HG03103 (cell line): ENCODE data around the gene DPP6.
"Not testable (repeated sequence)": the region's sequence is repeated elsewhere in the genome, so short reads cannot be mapped to it uniquely, and the experiment has no call there.

Experiments
- ATAC-seq: cut with Tn5 transposase; IDR thresholded peaks from one replicate; pipeline ENCODE4 v1.9.1; 2021; ENCODE audit warnings: low read depth; ENCODE audit not compliant: unreplicated experiment

The DPP6 gene

DNA sequence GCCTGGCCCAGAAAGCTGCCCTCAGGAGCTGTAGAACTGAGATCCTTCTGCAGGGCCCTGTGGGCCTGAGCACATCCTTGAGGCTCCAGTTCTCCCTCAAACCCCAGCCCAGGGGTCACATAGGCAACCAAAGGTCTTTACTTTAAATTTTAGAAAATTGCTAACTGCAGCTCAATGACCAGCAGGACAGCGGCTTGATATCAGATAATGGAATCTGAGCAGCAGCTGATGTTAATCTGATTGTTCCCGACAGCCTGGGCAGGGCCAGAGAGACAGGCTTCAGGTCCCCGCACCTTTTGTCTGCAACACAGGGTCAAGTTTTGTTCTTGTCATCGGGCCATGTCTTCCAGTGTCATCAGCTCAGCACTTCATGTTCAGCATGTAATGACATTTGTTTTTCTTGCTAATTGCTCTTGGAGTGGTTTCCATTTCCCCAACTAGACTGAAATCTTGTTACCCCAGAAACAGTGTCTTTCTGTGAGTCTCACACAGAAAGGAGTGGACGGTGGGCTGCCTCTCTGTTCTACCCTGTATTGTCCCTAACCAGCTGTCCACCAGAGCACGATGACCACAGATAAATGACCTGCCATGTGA is 859.8 kb downstream of the DPP6 start:
- no peak for ATAC-seq

DNA sequence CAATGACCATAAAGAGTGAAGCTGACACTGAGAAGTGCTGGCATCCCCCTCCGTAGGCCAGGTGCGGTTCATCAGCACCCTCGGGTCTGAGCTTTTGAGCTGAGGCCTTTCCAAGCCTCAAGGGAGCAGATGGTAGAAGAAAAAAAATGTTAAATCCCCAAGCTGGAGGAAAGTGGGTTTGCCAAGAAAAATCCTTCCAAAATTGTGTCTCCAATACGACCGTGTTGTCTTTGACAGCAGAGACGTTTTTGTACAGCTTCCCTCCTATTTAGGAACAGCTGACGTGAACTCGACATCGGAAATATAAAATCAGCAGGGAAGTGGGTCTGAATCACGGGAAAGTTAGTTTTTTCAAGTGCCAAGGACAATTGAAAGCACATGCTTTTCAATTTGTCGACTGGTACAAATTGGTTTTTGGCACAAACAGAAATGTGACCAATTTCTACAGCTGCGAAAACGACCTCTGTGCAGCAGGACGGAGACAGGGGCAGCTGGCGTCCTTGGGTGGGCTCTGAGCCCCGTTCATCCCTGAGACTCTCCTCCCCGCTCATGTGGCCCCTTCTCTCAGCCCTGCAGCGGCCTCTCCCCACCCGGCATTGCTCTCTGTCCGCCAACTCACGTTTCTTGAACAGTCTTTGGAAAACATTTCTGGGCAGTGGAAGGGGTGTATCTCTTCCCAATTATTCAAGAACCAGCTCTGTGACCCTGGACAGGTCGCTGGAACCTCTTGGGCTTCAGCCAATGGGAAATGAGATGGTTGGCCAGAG is 860.9 kb downstream of the DPP6 start:
- ATAC-seq = no peak

GRCh38 chr7:154913638-154914307 is 861.6 kb downstream of the DPP6 start:
- ATAC-seq = peak; percentile 97

DNA sequence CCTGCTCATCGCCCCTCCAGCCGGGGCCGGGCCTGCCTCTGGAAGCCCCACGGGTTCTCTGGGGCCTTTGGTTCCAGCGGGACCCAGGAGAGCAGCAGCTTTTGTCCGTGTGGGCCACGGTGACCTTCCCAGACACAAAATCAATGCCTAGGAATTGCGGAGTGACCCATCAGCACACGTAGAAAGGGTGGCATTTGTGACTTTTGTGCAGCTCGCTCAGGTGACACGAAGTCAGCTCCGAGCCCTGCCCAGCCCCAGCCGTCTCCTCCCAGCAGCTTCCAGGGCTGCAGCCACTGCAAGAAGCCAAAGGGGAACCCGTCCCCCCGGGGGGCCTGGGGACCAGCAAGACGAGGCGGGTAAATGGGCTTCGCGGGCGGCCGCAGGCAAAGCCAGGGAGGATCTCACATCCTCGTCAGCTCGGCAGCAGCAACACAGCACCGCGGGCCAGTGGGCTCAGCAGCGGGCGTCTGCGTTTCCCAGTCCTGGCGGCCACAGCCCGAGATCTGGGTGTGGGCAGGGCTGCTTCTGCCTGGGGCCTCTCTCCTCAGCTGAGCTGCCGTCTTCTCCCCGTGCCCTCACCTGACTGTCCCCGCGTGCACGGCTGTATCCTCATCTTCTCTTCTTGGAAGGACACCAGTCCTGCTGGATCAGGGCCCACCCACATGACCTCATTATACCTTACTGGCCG is 862.3 kb downstream of the DPP6 start:
- ATAC-seq = no peak

GRCh38 chr7:154914996-154915380 is 862.8 kb downstream of the DPP6 start:
- no peak for ATAC-seq

DNA sequence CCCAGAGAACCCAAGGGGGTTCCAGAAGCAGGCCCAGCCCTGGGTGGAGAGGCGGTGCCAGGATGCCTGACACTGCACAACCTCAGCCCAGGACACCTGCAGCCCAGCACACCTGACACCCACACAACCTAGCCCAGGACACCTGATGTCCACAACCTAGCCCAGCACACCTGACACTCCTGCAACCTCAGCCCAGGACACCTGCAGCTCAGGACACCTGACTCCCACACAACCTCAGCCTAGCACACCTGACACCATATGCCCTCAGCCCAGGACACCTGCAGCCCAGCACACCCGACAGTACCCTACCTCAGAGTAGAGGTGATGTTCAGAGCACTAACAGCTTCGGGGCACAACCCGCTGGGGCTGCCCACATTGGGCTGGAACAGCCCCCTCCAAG is 863.4 kb downstream of the DPP6 start:
- ATAC-seq = no peak

- no peak for ATAC-seq
Measured at GRCh38 chr7:154916381-154916780, 864.2 kb downstream of the DPP6 start.

DNA sequence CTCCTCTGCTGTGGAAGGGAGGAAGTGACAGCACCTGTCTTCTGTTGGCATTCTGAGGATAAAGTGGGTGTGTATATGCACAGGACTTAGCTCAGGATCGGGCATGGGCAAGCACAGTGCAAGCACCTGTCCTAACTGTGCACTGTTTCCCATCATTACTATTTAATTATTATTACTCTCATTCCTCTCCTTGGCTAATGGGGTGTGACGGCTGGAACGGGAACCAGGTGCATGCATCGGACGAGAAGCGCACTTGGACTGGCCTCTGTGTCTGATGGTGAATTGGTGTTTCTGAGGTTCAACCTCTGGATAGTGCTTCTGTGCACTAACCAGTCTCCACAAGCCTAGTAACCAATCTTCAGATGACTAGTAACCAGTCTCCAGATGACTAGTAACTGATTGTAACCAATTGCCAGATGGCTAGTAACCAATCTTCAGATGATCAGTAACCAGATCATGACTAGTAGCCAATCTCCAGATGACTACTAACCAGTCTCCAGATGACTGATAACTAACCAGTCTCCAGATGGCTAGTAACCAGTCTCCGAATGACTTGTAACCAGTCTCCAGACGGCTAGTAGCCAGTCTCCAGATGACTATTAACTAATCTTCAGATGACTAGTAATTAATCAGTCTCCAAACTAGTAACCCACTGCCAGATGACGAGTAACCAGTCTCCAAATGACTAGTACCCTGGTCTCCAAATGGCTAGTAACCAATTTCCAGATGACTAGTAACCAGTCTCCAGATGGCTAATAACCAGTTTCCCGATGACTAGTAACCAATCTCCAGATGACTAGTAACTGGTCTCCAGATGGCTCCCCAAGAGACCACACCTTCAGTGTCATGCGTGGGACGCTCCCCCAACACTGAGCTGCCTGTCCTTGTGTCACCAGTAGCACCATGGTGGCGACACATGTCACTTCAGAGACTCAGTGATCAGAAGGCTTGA is 864.9 kb downstream of the DPP6 start:
- ATAC-seq = no peak

DNA sequence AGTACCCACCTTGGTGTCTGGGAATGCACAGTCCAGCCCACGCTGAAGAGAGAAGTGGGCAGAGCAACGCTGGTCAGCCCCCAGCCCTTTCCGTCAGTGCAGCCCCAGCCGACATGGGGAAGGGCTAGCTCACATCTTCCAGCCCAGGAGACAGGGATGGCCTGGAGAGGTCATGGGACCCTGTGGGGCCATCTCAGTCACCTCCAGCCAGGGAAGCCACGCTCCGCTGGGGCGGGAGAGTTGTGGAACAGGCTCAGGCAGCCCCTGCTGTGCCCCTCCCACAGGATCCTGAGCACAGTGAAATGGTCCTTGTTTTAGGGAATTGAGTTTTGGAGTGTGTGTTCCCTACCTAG is 865.6 kb downstream of the DPP6 start:
- ATAC-seq = no peak

DNA sequence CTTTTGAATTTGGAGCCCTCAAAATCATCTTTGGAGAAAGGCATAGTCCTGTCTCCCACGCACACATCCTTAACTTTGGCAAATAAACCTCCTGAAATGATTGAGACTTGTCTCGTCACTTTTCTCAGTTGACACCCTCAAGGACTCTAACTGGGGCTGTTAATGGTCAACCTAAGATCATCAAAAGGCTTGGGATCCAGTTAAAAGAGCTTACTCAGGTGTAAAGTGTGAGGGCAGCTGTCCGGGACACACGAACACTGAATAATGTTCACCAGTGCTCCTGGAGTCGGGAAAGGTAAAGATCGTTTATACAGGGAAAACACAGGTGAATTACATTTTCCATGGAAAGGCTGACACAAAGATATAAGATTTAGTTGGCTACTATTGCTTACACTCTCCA is 866.1 kb downstream of the DPP6 start:
- ATAC-seq = no peak

DNA sequence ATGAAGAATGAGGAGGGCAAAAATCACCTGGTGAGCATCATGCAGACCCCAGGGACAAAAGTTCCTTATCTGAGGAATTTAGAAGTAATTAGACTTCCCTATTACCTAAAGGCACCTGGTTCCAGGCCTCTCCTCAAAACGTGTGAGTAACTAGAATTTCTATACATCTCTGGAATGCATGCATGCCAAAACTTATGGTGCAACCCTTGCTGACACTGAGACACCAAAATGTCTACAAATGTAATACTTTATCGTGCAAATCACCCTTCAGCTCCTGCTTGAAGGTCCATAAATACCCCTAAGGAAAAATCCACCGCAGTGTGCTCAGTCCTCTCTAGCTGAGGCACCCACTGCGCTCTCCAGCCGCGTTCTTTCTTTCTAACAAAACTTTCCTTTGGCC is 866.5 kb downstream of the DPP6 start:
- ATAC-seq = no peak

- ATAC-seq = no peak
Measured at GRCh38 chr7:154919344-154920225, 867.4 kb downstream of the DPP6 start.

DNA sequence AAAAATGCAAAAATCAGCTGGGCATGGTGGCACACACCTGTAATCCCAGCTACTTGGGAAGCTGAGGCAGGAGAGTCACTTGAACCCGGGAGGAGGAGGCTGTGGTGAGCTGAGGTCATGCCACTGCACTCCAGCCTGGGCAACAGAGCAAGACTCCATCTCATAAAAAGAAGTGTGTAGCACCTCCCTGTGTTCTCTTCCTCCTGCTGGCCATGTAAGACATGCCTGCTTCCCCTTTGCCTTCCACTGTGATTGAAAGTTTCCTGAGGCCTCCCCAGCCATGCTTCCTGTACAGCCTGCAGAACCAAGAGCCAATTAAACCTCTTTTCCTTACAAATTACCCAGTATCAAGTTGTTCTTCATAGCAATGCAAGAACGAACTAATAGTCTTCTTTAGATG is 870.3 kb downstream of the DPP6 start:
- not testable (repeated sequence) for ATAC-seq

- peak; percentile 44 for ATAC-seq
Measured at GRCh38 chr7:154927624-154928125, 875.5 kb downstream of the DPP6 start.

GRCh38 chr7:154928136-154929005 is 876.2 kb downstream of the DPP6 start:
- ATAC-seq = peak; percentile 65

GRCh38 chr7:154929006-154929726 is 877.0 kb downstream of the DPP6 start:
- no peak for ATAC-seq

DNA sequence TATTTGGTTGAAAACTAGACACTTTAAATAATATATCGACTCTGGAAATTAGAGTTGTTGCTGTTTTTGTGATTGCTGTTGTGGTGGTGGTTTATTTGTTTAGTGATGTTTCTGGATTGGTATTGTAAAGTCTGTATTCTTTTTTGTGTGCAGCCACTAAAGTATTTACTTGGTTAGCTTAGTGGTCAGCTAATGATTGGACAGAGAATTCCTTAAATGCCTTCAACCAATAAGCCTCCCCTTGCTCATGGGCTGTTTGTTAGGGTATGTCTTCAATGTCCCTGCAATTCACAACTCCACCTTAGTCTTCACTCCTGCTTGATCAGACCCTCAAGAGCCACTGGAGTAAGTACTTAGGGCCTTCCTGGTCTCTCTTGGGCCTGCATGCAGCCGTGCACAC is 879.7 kb downstream of the DPP6 start:
- ATAC-seq = no peak
